ENCODE measurements around the gene APEH. TPM values are rescaled to one million over a fixed set of nuclear protein-coding genes. Genes with fewer than 3 reads are reported as not detected.

Gene APEH
- total and polyA plus RNA-seq, 2 experiments from 2014 or later = 170 to 264 TPM

- TF ChIP-seq, protein P1, sequence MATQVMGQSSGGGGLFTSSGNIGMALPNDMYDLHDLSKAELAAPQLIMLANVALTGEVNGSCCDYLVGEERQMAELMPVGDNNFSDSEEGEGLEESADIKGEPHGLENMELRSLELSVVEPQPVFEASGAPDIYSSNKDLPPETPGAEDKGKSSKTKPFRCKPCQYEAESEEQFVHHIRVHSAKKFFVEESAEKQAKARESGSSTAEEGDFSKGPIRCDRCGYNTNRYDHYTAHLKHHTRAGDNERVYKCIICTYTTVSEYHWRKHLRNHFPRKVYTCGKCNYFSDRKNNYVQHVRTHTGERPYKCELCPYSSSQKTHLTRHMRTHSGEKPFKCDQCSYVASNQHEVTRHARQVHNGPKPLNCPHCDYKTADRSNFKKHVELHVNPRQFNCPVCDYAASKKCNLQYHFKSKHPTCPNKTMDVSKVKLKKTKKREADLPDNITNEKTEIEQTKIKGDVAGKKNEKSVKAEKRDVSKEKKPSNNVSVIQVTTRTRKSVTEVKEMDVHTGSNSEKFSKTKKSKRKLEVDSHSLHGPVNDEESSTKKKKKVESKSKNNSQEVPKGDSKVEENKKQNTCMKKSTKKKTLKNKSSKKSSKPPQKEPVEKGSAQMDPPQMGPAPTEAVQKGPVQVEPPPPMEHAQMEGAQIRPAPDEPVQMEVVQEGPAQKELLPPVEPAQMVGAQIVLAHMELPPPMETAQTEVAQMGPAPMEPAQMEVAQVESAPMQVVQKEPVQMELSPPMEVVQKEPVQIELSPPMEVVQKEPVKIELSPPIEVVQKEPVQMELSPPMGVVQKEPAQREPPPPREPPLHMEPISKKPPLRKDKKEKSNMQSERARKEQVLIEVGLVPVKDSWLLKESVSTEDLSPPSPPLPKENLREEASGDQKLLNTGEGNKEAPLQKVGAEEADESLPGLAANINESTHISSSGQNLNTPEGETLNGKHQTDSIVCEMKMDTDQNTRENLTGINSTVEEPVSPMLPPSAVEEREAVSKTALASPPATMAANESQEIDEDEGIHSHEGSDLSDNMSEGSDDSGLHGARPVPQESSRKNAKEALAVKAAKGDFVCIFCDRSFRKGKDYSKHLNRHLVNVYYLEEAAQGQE (IDR thresholded peaks at IDR 0.05; ENCODE audit: unreplicated experiment) = no peak
- no peak for TF ChIP-seq STAT1 (IDR thresholded peaks at IDR 0.05; ENCODE audit: unreplicated experiment)
- TF ChIP-seq, protein P2, sequence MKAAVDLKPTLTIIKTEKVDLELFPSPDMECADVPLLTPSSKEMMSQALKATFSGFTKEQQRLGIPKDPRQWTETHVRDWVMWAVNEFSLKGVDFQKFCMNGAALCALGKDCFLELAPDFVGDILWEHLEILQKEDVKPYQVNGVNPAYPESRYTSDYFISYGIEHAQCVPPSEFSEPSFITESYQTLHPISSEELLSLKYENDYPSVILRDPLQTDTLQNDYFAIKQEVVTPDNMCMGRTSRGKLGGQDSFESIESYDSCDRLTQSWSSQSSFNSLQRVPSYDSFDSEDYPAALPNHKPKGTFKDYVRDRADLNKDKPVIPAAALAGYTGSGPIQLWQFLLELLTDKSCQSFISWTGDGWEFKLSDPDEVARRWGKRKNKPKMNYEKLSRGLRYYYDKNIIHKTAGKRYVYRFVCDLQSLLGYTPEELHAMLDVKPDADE (IDR thresholded peaks at IDR 0.05) = no peak
- TF ChIP-seq EZH2phosphoT487 (IDR thresholded peaks at IDR 0.05; ENCODE audit: unreplicated experiment) = no peak
- no peak for TF ChIP-seq ZNF114 (CRISPR knock-in tag; IDR thresholded peaks at IDR 0.05)
Measured at GRCh38 chr3:49653621-49654020, 20.5 kb upstream of the APEH start (continued).

DNA sequence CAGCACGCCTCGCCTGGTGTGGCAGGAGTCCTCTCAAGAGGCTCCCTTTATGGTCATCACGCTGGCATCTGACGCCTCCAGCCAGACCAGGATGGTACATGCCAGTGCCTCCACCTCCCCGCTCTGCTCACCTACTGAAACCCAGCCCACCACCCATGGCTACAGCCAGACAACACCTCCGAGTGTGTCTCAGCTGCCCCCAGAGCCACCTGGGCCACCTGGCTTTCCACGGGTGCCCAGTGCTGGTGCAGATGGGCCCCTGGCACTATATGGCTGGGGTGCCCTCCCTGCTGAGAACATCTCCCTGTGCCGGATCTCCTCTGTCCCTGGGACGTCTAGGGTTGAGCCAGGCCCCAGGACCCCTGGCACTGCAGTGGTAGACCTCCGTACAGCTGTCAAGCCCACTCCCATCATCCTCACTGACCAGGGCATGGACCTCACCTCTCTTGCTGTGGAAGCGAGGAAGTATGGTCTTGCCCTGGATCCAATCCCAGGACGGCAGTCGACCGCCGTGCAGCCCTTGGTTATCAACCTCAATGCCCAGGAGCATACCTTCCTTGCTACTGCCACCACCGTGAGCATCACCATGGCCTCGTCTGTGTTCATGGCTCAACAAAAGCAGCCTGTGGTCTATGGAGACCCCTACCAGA is 19.9 kb upstream of the APEH start:
- Histone ChIP-seq H3K4me1 (ENCODE audit: insufficient read depth) (no peaks in the 10 kb centered on the region), H3K79me2 (replicated peaks; ENCODE audit: insufficient read depth) (no peaks in the 10 kb centered on the region), H3K4me3 (no peak overlapping the region), H3K4me2 (no peak overlapping the region), H2AFZ (no peak overlapping the region), H3K36me3 (ENCODE audit: insufficient read depth) (no peaks in the 10 kb centered on the region), H4K20me1 (replicated peaks; ENCODE audit: insufficient read depth) (no peaks in the 10 kb centered on the region), H3K9me2 (ENCODE audit: insufficient read depth) (no peaks in the 10 kb centered on the region), H3K27ac (ENCODE audit: low read depth) (no peak overlapping the region), H3F3A (replicated peaks; ENCODE audit: low read depth) (no peaks in the 10 kb centered on the region), H3K27me3 (ENCODE audit: insufficient read depth) (no peaks in the 10 kb centered on the region)
- peaks cover 4% of the 10 kb centered on the region; the same call in 2 of the 3 replicates for H3K4me1 Mint-ChIP-seq
- no peak overlapping the region for H3K4me3 Mint-ChIP-seq
- no peaks in the 10 kb centered on the region for H3K36me3 Mint-ChIP-seq (ENCODE audit: low read depth)
- H3K9me3 Mint-ChIP-seq = no peaks in the 10 kb centered on the region
- DNase-seq (ENCODE audit: low spot score) = no peak
- H3K27me3 Mint-ChIP-seq (ENCODE audit: insufficient read depth, low read depth, poor library complexity) = peaks cover 16% of the 10 kb centered on the region
- no peak for ATAC-seq
- no peak overlapping the region for H3K27ac Mint-ChIP-seq
- TF ChIP-seq, protein P2 (IDR thresholded peaks at IDR 0.05) = no peak
- TF ChIP-seq ZNF331 (CRISPR knock-in tag; IDR thresholded peaks at IDR 0.05; ENCODE audit: low read depth) (no peak), JUNB (IDR thresholded peaks at IDR 0.05; ENCODE audit: unreplicated experiment) (no peak), POLR2AphosphoS5 (IDR thresholded peaks at IDR 0.05; ENCODE audit: low read depth) (no peak), ZNF114 (CRISPR knock-in tag; IDR thresholded peaks at IDR 0.05) (no peak), EZH2phosphoT487 (IDR thresholded peaks at IDR 0.05; ENCODE audit: unreplicated experiment) (no peak), ZNF462 (CRISPR knock-in tag; IDR thresholded peaks at IDR 0.05) (no peak), STAT1 (IDR thresholded peaks at IDR 0.05; ENCODE audit: unreplicated experiment) (no peak)
- TF ChIP-seq, protein P3, sequence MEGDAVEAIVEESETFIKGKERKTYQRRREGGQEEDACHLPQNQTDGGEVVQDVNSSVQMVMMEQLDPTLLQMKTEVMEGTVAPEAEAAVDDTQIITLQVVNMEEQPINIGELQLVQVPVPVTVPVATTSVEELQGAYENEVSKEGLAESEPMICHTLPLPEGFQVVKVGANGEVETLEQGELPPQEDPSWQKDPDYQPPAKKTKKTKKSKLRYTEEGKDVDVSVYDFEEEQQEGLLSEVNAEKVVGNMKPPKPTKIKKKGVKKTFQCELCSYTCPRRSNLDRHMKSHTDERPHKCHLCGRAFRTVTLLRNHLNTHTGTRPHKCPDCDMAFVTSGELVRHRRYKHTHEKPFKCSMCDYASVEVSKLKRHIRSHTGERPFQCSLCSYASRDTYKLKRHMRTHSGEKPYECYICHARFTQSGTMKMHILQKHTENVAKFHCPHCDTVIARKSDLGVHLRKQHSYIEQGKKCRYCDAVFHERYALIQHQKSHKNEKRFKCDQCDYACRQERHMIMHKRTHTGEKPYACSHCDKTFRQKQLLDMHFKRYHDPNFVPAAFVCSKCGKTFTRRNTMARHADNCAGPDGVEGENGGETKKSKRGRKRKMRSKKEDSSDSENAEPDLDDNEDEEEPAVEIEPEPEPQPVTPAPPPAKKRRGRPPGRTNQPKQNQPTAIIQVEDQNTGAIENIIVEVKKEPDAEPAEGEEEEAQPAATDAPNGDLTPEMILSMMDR (conservative IDR thresholded peaks at IDR 0.05; ENCODE audit: low read depth in 2 of 2) = no peak

Data from GM23338 (cell line).